K562 (cell line): ENCODE results near the gene CFAP97D2. TPM values are rescaled to one million over a fixed set of nuclear protein-coding genes. Genes with fewer than 3 reads are reported as not detected.

Experiments used
- ARNT ChIP-seq, 2 experiments: fragments of 450-650 bp; IDR thresholded peaks; 2 replicates each; pipeline ENCODE4 v1.6.1; 2016; ENCODE audit warnings: mild to moderate bottlenecking in 1 of 2
- BRD4 ChIP-seq: fragments of 200-600 bp; sonication (generic); IDR thresholded peaks from 2 replicates; pipeline ENCODE4 v1.6.1; 2017; ENCODE audit warnings: inconsistent platforms
- CEBPG ChIP-seq, 3 experiments: fragments of 200-800 bp in 1 of 3; sonication (Bioruptor generic) in 1 of 3; sonication (generic) in 1 of 3; formaldehyde crosslinking in 1 of 3; IDR thresholded peaks in 2 of 3; conservative IDR thresholded peaks in 1 of 3; 2 replicates each; pipeline versions ENCODE4 v1.6.1 to v1.8.0; 2016 to 2022; ENCODE audit warnings: missing compliant biosample characterization in 2 of 3, missing genetic modification characterization in 2 of 3, mild to moderate bottlenecking in 1 of 3, missing genetic modification reagents in 1 of 3
- MTA2 ChIP-seq: fragments of 450-650 bp; IDR thresholded peaks from 2 replicates; pipeline ENCODE4 v1.6.1; 2016; ENCODE audit warnings: low read depth
- NFATC3 ChIP-seq: fragments of 450-650 bp; IDR thresholded peaks from 2 replicates; pipeline ENCODE4 v1.6.1; 2017; ENCODE audit warnings: mild to moderate bottlenecking
- PCBP1 ChIP-seq: fragments of 200-400 bp; formaldehyde crosslinking; IDR thresholded peaks from 2 replicates; pipeline ENCODE4 v1.6.1; 2018; ENCODE audit warnings: mild to moderate bottlenecking, low read depth, low read length; ENCODE audit not compliant: poor library complexity, severe bottlenecking
- PML ChIP-seq: IDR thresholded peaks from 2 replicates; pipeline ENCODE4 v1.6.1; 2012; ENCODE audit warnings: low read length, inconsistent platforms
- POLR2AphosphoS5 ChIP-seq: IDR thresholded peaks from 2 replicates; pipeline ENCODE4 v1.6.1; 2011; ENCODE audit warnings: mild to moderate bottlenecking, low read depth, low read length, moderate library complexity; ENCODE audit not compliant: control insufficient read depth, insufficient read depth
- POLR3A ChIP-seq: IDR thresholded peaks from 2 replicates; pipeline ENCODE4 v1.6.1; 2011; ENCODE audit warnings: borderline replicate concordance, mild to moderate bottlenecking, moderate library complexity; ENCODE audit not compliant: insufficient read length, insufficient read depth; ENCODE audit errors: extremely low read depth
- PTRF ChIP-seq: fragments of 450-650 bp; IDR thresholded peaks from 2 replicates; pipeline ENCODE4 v1.6.1; 2016; ENCODE audit warnings: mild to moderate bottlenecking, missing genetic modification characterization, missing compliant biosample characterization
- PTTG1 ChIP-seq: fragments of 450-650 bp; IDR thresholded peaks from 2 replicates; pipeline ENCODE4 v1.6.1; 2016; ENCODE audit warnings: low read depth, mild to moderate bottlenecking, missing genetic modification characterization, missing compliant biosample characterization
- RBM34 ChIP-seq: fragments of 200-400 bp; formaldehyde crosslinking; IDR thresholded peaks from 2 replicates; pipeline ENCODE4 v1.6.1; 2018; ENCODE audit warnings: low read length, borderline replicate concordance; ENCODE audit not compliant: insufficient read depth
- RCOR1 ChIP-seq, 2 experiments: IDR thresholded peaks; 2 replicates each; pipeline ENCODE4 v1.6.1; 2012; ENCODE audit warnings: low read depth in 2 of 2, low read length in 2 of 2, borderline replicate concordance in 1 of 2, improper control_type of control experiment in 1 of 2
- ZNF444 ChIP-seq: fragments of 250-450 bp; sonication (Bioruptor Pico); IDR thresholded peaks from 2 replicates; pipeline ENCODE4 v1.4.0; 2020; ENCODE audit warnings: mild to moderate bottlenecking, moderate library complexity
- ZNF584 ChIP-seq: fragments of 200-800 bp; sonication (Bioruptor generic); IDR thresholded peaks from 2 replicates; pipeline ENCODE4 v1.6.1; 2016; ENCODE audit warnings: low read depth, mild to moderate bottlenecking, missing genetic modification characterization, missing compliant biosample characterization
- ZNF76 ChIP-seq: fragments of 250-450 bp; sonication (Bioruptor Pico); IDR thresholded peaks from 2 replicates; pipeline ENCODE4 v1.4.0; 2020; ENCODE audit warnings: mild to moderate bottlenecking, moderate library complexity, borderline replicate concordance
- polyA plus RNA-seq, 8 experiments: library from polyadenylated mRNA; depleted of rRNA in 4 of 8; stranded (reverse) in 5 of 8; unstranded in 3 of 8; fragments of >200 nt; fragmentation: Nextera tagmentation in 2 of 8; fragmentation: Illumina TruSeq in 1 of 8; extraction: Ambion mirVana in 2 of 8; extraction: Trizol in 1 of 8; gene quantifications; 2 replicates each; pipeline versions ENCODE4 v1.2.1 to v1.2.3, GENCODE V29; 2011 to 2014; ENCODE audit warnings: inconsistent platforms in 1 of 8, missing spikeins in 1 of 8
- total RNA-seq, 7 experiments: library from RNA; depleted of rRNA in 6 of 7; stranded (reverse); fragments of >200 nt in 6 of 7; fragmentation: Illumina TruSeq in 2 of 7; extraction: Trizol in 2 of 7; gene quantifications; 2 replicates each; pipeline versions ENCODE4 v1.2.1 to v1.2.3, GENCODE V29; 2011 to 2021; ENCODE audit warnings: low replicate concordance in 1 of 7
- TF ChIP-seq, protein P1 (sequence below): IDR thresholded peaks from 3 replicates; pipeline ENCODE4 v1.6.1; 2011; ENCODE audit warnings: borderline replicate concordance, mild to moderate bottlenecking, moderate library complexity; ENCODE audit not compliant: insufficient read length; ENCODE audit errors: extremely low read depth
- TF ChIP-seq, protein P2 (sequence below): sonication (generic); formaldehyde crosslinking; IDR thresholded peaks from 2 replicates; pipeline ENCODE4 v1.8.0; 2022; ENCODE audit warnings: mild to moderate bottlenecking, low read depth, missing genetic modification reagents
- TF ChIP-seq, protein P3 (sequence below), 3 experiments: fragments of 200-800 bp in 1 of 3; fragments of 250-450 bp in 1 of 3; fragments of 450-650 bp in 1 of 3; sonication (Bioruptor Pico) in 1 of 3; sonication (Bioruptor generic) in 1 of 3; formaldehyde crosslinking in 1 of 3; IDR thresholded peaks; 2 replicates each; pipeline versions ENCODE4 v1.6.1 to v1.8.0; 2016 to 2022; ENCODE audit warnings: mild to moderate bottlenecking in 2 of 3, missing genetic modification characterization in 2 of 3, missing compliant biosample characterization in 1 of 3, moderate library complexity in 1 of 3

The CFAP97D2 gene
- total and polyA plus RNA-seq, 9 of the 15 experiments (the other 6 are each of a cell fraction or from before 2014, with no cell fraction given), result not detected

DNA sequence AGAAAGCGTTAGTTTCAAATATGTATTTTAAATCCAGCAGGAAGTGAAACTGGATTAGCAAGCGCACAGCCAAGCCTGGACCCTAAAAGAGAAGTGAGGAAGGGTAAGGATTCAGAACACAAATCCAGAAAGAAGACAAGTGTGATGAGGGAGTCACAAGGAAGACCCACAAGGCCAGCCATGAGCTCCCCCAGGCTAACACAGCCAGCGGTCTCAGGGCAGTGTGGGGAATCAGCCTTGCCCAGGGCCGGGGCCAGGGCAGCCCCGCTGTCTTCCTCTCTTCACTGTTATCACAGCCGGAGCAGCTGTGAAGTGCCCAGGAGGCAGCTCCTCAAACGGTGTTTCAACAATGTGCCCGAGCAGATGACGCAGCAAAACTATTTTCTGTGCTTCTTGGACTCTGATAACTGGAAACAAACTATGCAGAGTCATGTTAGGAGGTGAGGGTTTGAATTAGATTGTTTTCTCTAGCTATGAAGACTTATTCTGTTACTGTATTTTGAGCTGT, 43.5 kb downstream of the CFAP97D2 start (continued):
- no peak for TF ChIP-seq ZNF584 (CRISPR knock-in tag)
- no peak for TF ChIP-seq BRD4
- no peak for TF ChIP-seq POLR3A
- TF ChIP-seq, protein P1, sequence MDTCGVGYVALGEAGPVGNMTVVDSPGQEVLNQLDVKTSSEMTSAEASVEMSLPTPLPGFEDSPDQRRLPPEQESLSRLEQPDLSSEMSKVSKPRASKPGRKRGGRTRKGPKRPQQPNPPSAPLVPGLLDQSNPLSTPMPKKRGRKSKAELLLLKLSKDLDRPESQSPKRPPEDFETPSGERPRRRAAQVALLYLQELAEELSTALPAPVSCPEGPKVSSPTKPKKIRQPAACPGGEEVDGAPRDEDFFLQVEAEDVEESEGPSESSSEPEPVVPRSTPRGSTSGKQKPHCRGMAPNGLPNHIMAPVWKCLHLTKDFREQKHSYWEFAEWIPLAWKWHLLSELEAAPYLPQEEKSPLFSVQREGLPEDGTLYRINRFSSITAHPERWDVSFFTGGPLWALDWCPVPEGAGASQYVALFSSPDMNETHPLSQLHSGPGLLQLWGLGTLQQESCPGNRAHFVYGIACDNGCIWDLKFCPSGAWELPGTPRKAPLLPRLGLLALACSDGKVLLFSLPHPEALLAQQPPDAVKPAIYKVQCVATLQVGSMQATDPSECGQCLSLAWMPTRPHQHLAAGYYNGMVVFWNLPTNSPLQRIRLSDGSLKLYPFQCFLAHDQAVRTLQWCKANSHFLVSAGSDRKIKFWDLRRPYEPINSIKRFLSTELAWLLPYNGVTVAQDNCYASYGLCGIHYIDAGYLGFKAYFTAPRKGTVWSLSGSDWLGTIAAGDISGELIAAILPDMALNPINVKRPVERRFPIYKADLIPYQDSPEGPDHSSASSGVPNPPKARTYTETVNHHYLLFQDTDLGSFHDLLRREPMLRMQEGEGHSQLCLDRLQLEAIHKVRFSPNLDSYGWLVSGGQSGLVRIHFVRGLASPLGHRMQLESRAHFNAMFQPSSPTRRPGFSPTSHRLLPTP, result no peak
- no peak for TF ChIP-seq ZNF444
- TF ChIP-seq CEBPG (CRISPR knock-in tag; IDR thresholded peaks at IDR 0.05), result no peak
- TF ChIP-seq CEBPG (tag; conservative IDR thresholded peaks at IDR 0.05 in 1 of 2, IDR thresholded peaks at IDR 0.05 in 1 of 2), result no peak
- TF ChIP-seq RBM34, result no peak
- no peak for TF ChIP-seq PCBP1
- peak; percentile 59; the same call in 1 of the 2 replicates for TF ChIP-seq POLR2AphosphoS5
- TF ChIP-seq, protein P2, sequence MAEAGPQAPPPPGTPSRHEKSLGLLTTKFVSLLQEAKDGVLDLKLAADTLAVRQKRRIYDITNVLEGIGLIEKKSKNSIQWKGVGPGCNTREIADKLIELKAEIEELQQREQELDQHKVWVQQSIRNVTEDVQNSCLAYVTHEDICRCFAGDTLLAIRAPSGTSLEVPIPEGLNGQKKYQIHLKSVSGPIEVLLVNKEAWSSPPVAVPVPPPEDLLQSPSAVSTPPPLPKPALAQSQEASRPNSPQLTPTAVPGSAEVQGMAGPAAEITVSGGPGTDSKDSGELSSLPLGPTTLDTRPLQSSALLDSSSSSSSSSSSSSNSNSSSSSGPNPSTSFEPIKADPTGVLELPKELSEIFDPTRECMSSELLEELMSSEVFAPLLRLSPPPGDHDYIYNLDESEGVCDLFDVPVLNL (CRISPR knock-in tag), result no peak
- TF ChIP-seq PTRF, result no peak
- TF ChIP-seq NFATC3, result no peak
- TF ChIP-seq, protein P3, sequence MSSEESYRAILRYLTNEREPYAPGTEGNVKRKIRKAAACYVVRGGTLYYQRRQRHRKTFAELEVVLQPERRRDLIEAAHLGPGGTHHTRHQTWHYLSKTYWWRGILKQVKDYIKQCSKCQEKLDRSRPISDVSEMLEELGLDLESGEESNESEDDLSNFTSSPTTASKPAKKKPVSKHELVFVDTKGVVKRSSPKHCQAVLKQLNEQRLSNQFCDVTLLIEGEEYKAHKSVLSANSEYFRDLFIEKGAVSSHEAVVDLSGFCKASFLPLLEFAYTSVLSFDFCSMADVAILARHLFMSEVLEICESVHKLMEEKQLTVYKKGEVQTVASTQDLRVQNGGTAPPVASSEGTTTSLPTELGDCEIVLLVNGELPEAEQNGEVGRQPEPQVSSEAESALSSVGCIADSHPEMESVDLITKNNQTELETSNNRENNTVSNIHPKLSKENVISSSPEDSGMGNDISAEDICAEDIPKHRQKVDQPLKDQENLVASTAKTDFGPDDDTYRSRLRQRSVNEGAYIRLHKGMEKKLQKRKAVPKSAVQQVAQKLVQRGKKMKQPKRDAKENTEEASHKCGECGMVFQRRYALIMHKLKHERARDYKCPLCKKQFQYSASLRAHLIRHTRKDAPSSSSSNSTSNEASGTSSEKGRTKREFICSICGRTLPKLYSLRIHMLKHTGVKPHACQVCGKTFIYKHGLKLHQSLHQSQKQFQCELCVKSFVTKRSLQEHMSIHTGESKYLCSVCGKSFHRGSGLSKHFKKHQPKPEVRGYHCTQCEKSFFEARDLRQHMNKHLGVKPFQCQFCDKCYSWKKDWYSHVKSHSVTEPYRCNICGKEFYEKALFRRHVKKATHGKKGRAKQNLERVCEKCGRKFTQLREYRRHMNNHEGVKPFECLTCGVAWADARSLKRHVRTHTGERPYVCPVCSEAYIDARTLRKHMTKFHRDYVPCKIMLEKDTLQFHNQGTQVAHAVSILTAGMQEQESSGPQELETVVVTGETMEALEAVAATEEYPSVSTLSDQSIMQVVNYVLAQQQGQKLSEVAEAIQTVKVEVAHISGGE (CRISPR knock-in tag; IDR thresholded peaks at IDR 0.05), result 0 out of 6 replicates have a peak, but pooled peaks of 1 of the 3 experiments have one; percentile 59
- TF ChIP-seq PTTG1 (tag), result no peak
- peak; percentile 68; the same call in 1 of the 2 replicates for TF ChIP-seq PML
- TF ChIP-seq ZNF76 (CRISPR knock-in tag), result no peak
- peak in 1 of 2 experiments; percentile 57; a peak in 1 of 4 replicates for TF ChIP-seq RCOR1 (IDR thresholded peaks at IDR 0.05; ENCODE audit: borderline replicate concordance in 1 of 2, low read depth in 2 of 2, low read length in 2 of 2)
- TF ChIP-seq MTA2, result peak; percentile 72
- 0 out of 4 replicates have a peak, but pooled peaks of 1 of the 2 experiments have one; percentile 56 for TF ChIP-seq ARNT (IDR thresholded peaks at IDR 0.05)
